Common myeloid progenitor, CD34-positive (primary cell): ENCODE measurements around the gene BCR.

Source experiments
- CTCF ChIA-PET: fragments of 350-600 bp; sonication (Branson Sonifier 250); formaldehyde crosslinking; loops from one replicate; lab custom pipeline; 2021; ENCODE audit warnings: antibody characterized with exemption; lab: Charles Lee
- POLR2A ChIA-PET: fragments of 350-600 bp; sonication (Branson Sonifier 250); formaldehyde crosslinking; loops from one replicate; lab custom pipeline; 2021; ENCODE audit warnings: antibody characterized with exemption; lab: Charles Lee
- DNase-seq, 3 donors: peaks; one replicate each; pipeline versions ENCODE4 v3.0.0 to v3.0.0-alpha.2; 2013
- H3K27ac ChIP-seq, 2 experiments: 1 replicate in 1 of 2; 2 replicates in 1 of 2; pipeline ENCODE4 v1.7.0; 2013; ENCODE audit warnings: inconsistent platforms in 2 of 2, low read length in 2 of 2, mild to moderate bottlenecking in 2 of 2, low read depth in 1 of 2, moderate library complexity in 1 of 2; ENCODE audit not compliant: severe bottlenecking in 2 of 2, insufficient read depth in 1 of 2, poor library complexity in 1 of 2
- H3K27me3 ChIP-seq, 5 experiments: replicated peaks in 2 of 5; 1 replicate in 3 of 5; 2 replicates in 2 of 5; pipeline versions ENCODE4 v1.6.1 to v1.7.0; 2013; ENCODE audit warnings: low read length in 4 of 5, mild to moderate bottlenecking in 2 of 5, moderate library complexity in 2 of 5, inconsistent platforms in 1 of 5; ENCODE audit not compliant: insufficient read depth in 5 of 5, control insufficient read depth in 4 of 5
- H3K36me3 ChIP-seq, 4 experiments: 1 replicate in 2 of 4; 2 replicates in 2 of 4; pipeline versions ENCODE4 v1.6.1 to v1.7.0; 2013; ENCODE audit warnings: low read length in 3 of 4, control low read depth in 1 of 4, mild to moderate bottlenecking in 1 of 4; ENCODE audit not compliant: control insufficient read depth in 4 of 4, insufficient read depth in 4 of 4
- H3K4me1 ChIP-seq, 4 experiments: 1 replicate in 3 of 4; 2 replicates in 1 of 4; pipeline versions ENCODE4 v1.6.1 to v1.7.1; 2013; ENCODE audit warnings: low read length in 3 of 4, mild to moderate bottlenecking in 3 of 4, control low read depth in 1 of 4, inconsistent platforms in 1 of 4, moderate library complexity in 1 of 4; ENCODE audit not compliant: control insufficient read depth in 4 of 4, insufficient read depth in 4 of 4; ENCODE audit errors: control extremely low read depth in 1 of 4
- H3K4me3 ChIP-seq, 7 experiments: 1 replicate in 4 of 7; 2 replicates in 3 of 7; pipeline versions ENCODE4 v1.5.1 to v1.7.0; 2013; ENCODE audit warnings: mild to moderate bottlenecking in 7 of 7, low read length in 6 of 7, moderate library complexity in 6 of 7, inconsistent platforms in 2 of 7, low read depth in 2 of 7, control low read depth in 1 of 7; ENCODE audit not compliant: insufficient read depth in 4 of 7, control insufficient read depth in 1 of 7; ENCODE audit errors: extremely low read depth in 1 of 7
- H3K9me3 ChIP-seq, 5 experiments: 1 replicate in 4 of 5; 2 replicates in 1 of 5; pipeline versions ENCODE4 v1.6.1 to v1.7.1; 2013; ENCODE audit warnings: low read length in 4 of 5, mild to moderate bottlenecking in 2 of 5, inconsistent platforms in 1 of 5, low read depth in 1 of 5, moderate library complexity in 1 of 5; ENCODE audit not compliant: control insufficient read depth in 4 of 5, insufficient read depth in 2 of 5; ENCODE audit errors: control extremely low read depth in 1 of 5
- WGBS: methylation state at CpG from one replicate; pipeline ENCODE4 v1.1.5; 2013; ENCODE audit not compliant: insufficient coverage; 5-methylcytosine and 5-hydroxymethylcytosine counted together

The BCR gene

GRCh38 chr22:23202812-23203451 is 22.6 kb downstream of the BCR start:
- no peak for DNase-seq
- H3K9me3 ChIP-seq, result no peaks in the 10 kb centered on the region
- peak overlapping the region in 1 of 2 experiments; percentile 54 for H3K27ac ChIP-seq
- H3K36me3 ChIP-seq, result peaks cover 8 to 61% (median 45%) of the 10 kb centered on the region in 4 experiments
- H3K4me1 ChIP-seq, result peaks cover 0 to 62% (median 26%) of the 10 kb centered on the region in 4 experiments
- no peak overlapping the region for H3K4me3 ChIP-seq
- ChIA-PET CTCF (interaction anchor here (0.8 to 2.0 kb wide), 7 partner anchors 13 to 82 kb away, joined by 3 to 7 read pairs (median 3); no protein-coding TSS in a partner anchor), POLR2A (no interaction called here)
- WGBS, result 100% methylated on average over 1 of the region's 4 CpGs
- no peaks in the 10 kb centered on the region for H3K27me3 ChIP-seq

GRCh38 chr22:23203452-23204124 is 23.3 kb downstream of the BCR start:
- H3K4me1 ChIP-seq, result peaks cover 0 to 57% (median 22%) of the 10 kb centered on the region in 4 experiments
- 90% methylated on average over 5 of the region's 7 CpGs for WGBS
- no peaks in the 10 kb centered on the region for H3K9me3 ChIP-seq
- peaks cover 8 to 61% (median 41%) of the 10 kb centered on the region in 4 experiments for H3K36me3 ChIP-seq
- H3K4me3 ChIP-seq, result no peak overlapping the region
- no peaks in the 10 kb centered on the region for H3K27me3 ChIP-seq
- ChIA-PET POLR2A (no interaction called here), CTCF (interaction anchor here (0.7 to 2.0 kb wide), 7 partner anchors 12 to 82 kb away, joined by 3 to 7 read pairs (median 3); no protein-coding TSS in a partner anchor)
- peak overlapping the region in 1 of 2 experiments; percentile 54 for H3K27ac ChIP-seq
- no peak for DNase-seq

- WGBS, result 99% methylated on average over 8 of the region's 11 CpGs
Observed at GRCh38 chr22:23204125-23204488, 23.8 kb downstream of the BCR start.

DNA sequence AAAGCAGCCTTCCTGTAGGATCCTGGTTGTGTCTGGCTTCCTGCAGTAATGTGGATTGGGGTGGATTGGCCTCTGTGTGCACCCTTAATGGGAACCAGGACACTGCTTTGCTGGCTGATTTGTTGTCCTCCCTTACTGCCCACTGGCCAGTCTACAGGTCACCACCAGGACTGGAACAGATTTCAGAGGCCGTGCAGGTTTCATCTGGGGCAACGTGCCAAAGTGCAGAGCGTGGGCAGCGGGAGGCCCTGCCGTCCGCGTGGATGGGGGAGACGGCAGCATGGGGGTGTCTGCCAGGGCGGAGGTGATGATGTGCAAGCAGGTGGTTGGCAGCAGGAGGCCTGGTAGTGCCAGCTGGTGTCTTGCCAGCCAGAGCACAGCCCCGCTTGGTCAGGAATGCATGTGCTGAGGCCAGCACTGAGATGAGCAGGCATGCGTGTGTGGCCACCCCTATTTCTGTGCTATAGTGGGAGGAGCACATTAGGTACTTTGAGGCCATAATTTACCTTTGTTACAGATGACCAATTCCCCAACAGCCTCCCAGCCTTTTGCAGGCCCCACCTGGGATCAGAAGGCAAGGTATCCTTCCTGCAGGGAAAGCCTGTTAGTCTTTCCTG is 24.3 kb downstream of the BCR start:
- no peak for DNase-seq
- Histone ChIP-seq H3K27me3 (no peaks in the 10 kb centered on the region), H3K27ac (peak overlapping the region in 1 of 2 experiments; percentile 57), H3K4me1 (peaks cover 0 to 47% (median 18%) of the 10 kb centered on the region in 4 experiments), H3K36me3 (peaks cover 5 to 58% (median 37%) of the 10 kb centered on the region in 4 experiments), H3K4me3 (no peak overlapping the region), H3K9me3 (no peaks in the 10 kb centered on the region)
- 68% methylated on average over 9 of the region's 11 CpGs for WGBS
- POLR2A ChIA-PET, result interaction anchor here (0.6 kb wide), 1 partner anchor 861 kb away, joined by 4 read pairs; no protein-coding TSS in a partner anchor
- CTCF ChIA-PET, result interaction anchor here (2.0 kb wide), 1 partner anchor 14 kb away, joined by 7 read pairs; no protein-coding TSS in a partner anchor

More at GRCh38 chr22:23204125-23204488, 23.8 kb downstream of the BCR start:
- CTCF ChIA-PET, result interaction anchor here (0.7 to 2.0 kb wide), 4 partner anchors 14 to 81 kb away, joined by 3 to 7 read pairs (median 3); no protein-coding TSS in a partner anchor
- DNase-seq, result no peak
- H3K36me3 ChIP-seq, result peaks cover 8 to 63% (median 39%) of the 10 kb centered on the region in 4 experiments
- POLR2A ChIA-PET, result no interaction called here
- H3K9me3 ChIP-seq, result no peaks in the 10 kb centered on the region
- H3K27me3 ChIP-seq, result no peaks in the 10 kb centered on the region
- peak overlapping the region in 1 of 2 experiments; percentile 25 for H3K27ac ChIP-seq
- H3K4me3 ChIP-seq, result no peak overlapping the region
- peaks cover 0 to 52% (median 20%) of the 10 kb centered on the region in 4 experiments for H3K4me1 ChIP-seq

- H3K4me1 ChIP-seq, result peaks cover 0 to 49% (median 19%) of the 10 kb centered on the region in 4 experiments
- H3K9me3 ChIP-seq, result no peaks in the 10 kb centered on the region
- no peaks in the 10 kb centered on the region for H3K27me3 ChIP-seq
- no peak overlapping the region for H3K4me3 ChIP-seq
- H3K27ac ChIP-seq, result peak overlapping the region in 1 of 2 experiments; percentile 57
- POLR2A ChIA-PET, result interaction anchor here (0.6 to 0.8 kb wide), 3 partner anchors 11 to 862 kb away, joined by 3 to 4 read pairs (median 4); no protein-coding TSS in a partner anchor
- CTCF ChIA-PET, result interaction anchor here (1.0 kb wide), 1 partner anchor 9 kb away, joined by 3 read pairs; no protein-coding TSS in a partner anchor
- WGBS, result 94% methylated on average over 7 of the region's 9 CpGs
- H3K36me3 ChIP-seq, result peaks cover 5 to 57% (median 35%) of the 10 kb centered on the region in 4 experiments
- no peak for DNase-seq
Observed at GRCh38 chr22:23205339-23206049, 25.2 kb downstream of the BCR start.

DNA sequence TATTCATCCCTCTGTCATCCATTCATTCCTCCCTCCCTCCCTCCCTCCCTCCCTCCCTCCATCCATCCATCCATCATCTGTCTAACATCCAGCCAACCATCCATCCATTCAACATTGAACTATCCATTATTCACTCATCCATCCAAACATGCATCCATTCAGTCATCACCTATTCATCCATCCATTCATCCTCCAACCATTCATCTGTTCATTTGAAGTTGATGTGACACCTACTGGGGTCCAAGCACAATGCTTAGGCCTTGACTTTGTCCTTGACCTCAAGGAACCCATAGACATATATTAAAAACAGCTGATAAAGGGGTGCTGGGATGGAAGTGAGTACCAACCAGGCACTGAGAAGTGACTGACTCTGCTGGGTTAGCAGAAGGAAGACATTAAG is 26.6 kb downstream of the BCR start:
- H3K36me3 ChIP-seq, result peaks cover 5 to 52% (median 34%) of the 10 kb centered on the region in 4 experiments
- H3K27ac ChIP-seq, result no peak overlapping the region
- ChIA-PET POLR2A (interaction anchor here (0.7 kb wide), 1 partner anchor 24 kb away, joined by 3 read pairs; no protein-coding TSS in a partner anchor), CTCF (interaction anchor here (1.2 to 2.2 kb wide), 4 partner anchors 8 to 24 kb away, joined by 4 to 7 read pairs (median 6); no protein-coding TSS in a partner anchor)
- no peak for DNase-seq
- H3K4me3 ChIP-seq, result no peak overlapping the region
- peaks cover 1 to 51% (median 20%) of the 10 kb centered on the region in 4 experiments for H3K4me1 ChIP-seq
- no peaks in the 10 kb centered on the region for H3K9me3 ChIP-seq
- no peaks in the 10 kb centered on the region for H3K27me3 ChIP-seq
